Muscle layer of duodenum (tissue), 2 donors: ENCODE measurements around the gene ALDH9A1.
"Not testable (repeated sequence)": the region's sequence is repeated elsewhere in the genome, so short reads cannot be mapped to it uniquely, and the experiment has no call there.

Experiments
- H3K27ac ChIP-seq: one replicate; pipeline ENCODE4 v1.7.0; 2013; ENCODE audit warnings: mild to moderate bottlenecking, low read length
- H3K27me3 ChIP-seq: one replicate; pipeline ENCODE4 v1.7.0; 2013; ENCODE audit warnings: low read depth, mild to moderate bottlenecking, control low read depth, low read length
- H3K36me3 ChIP-seq, 2 donors: one replicate each; pipeline ENCODE4 v1.7.0; 2013; ENCODE audit warnings: low read length in 2 of 2, control low read depth in 1 of 2, mild to moderate bottlenecking in 1 of 2; ENCODE audit not compliant: insufficient read depth in 2 of 2, control insufficient read depth in 1 of 2
- H3K4me1 ChIP-seq, 2 donors: one replicate each; pipeline ENCODE4 v1.7.0; 2013; ENCODE audit warnings: low read length in 2 of 2, mild to moderate bottlenecking in 2 of 2, control low read depth in 1 of 2, moderate library complexity in 1 of 2; ENCODE audit not compliant: insufficient read depth in 2 of 2, control insufficient read depth in 1 of 2
- H3K4me3 ChIP-seq, 2 donors: one replicate each; pipeline ENCODE4 v1.7.0; 2013; ENCODE audit warnings: low read length in 2 of 2, low read depth in 1 of 2, mild to moderate bottlenecking in 1 of 2
- H3K9me3 ChIP-seq, 2 donors: one replicate each; pipeline ENCODE4 v1.7.0; 2013; ENCODE audit warnings: low read length in 2 of 2, control low read depth in 1 of 2, mild to moderate bottlenecking in 1 of 2; ENCODE audit not compliant: control insufficient read depth in 1 of 2
- donor health status: healthy.

The ALDH9A1 gene

DNA sequence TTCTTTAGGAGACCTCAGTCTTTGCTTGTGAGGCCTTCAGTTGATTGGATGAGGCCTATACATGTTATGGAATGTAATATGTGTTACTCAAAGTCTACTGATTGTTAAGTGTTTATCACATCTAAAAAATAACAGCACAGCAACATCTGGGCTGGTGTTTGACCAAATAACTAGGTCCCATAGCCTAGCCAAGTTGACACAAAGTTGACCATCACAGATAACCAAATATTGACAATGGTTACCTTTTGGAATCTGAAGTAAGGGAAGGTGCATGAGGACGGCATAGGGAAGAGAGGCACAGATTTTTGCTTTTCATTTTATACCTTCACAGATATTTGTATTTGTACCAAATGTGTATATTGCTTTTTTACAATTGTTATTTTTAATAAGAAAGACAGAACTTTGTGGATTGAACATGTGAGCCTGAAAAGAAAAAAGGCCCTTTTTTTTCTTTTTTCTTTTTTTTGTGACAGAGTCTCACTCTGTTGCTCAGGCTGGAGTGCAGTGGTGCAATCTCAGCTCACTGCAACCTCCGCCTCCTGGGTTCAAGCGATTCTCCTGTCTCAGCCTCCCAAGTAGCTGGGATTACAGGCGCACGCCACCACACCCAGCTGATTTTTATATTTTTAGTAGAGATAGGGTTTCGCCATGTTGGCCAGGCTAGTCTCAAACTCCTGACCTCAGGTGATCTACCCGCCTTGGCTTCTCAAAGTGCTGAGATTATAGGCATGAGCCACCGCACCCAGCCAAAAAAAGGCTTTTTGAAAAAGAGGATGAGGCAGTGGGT is 18.1 kb upstream of the ALDH9A1 start:
- not testable (repeated sequence) for H3K27ac ChIP-seq, H3K4me1 ChIP-seq, H3K9me3 ChIP-seq, H3K27me3 ChIP-seq, H3K36me3 ChIP-seq, H3K4me3 ChIP-seq

DNA sequence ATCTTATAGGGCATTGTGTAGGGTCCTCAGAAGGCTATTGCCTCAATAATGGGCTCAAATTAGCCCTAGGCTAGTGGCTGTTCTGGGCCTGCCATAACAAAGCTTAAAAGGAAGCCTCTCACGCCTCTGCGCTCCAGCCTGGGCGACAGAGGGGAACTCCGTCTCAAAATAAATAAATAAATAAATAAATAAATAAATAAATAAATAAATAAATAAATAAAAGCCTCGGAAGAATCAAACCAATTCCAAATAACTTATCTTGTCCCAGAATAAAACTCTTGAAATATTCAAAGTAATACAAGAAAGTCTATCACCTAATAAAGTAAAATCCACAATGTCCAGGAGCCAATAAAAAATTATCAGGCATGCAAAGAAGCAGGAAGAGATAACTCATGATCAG is 14.4 kb upstream of the ALDH9A1 start:
- no peak overlapping the region for H3K27ac ChIP-seq
- no peaks in the 10 kb centered on the region for H3K36me3 ChIP-seq
- no peaks in the 10 kb centered on the region for H3K9me3 ChIP-seq

DNA sequence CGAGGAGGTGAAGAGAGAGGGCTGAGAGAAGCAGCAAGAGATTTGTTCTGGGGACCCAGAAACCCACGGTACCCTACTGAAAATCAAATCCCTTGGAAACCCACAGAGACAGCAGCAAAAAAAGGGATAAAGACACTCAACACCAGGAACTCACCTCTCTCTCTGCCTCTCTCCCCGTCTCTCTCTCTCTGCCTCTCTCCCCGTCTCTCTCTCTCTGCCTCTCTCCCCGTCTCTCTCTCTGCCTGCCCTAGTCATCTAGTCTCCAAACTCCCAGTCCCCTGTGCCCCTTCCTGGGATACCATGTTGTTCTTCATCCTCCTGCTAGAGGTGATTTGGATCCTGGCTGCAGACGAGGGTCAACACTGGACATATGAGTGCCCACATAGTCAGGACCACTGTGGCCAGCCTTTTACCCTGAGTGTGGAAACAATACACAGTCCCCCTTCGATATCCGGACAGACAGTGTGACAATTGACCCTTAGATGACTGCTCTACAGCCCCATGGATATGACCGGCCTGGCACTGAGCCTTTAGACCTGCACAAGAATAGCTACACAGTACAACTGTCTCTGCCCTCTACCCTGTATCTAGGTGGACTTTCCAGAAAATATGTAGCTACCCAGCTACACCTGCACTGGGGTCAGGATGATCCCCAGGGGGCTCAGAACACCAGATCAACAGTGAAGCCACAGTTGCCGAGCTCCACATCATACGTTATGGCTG is 9.8 kb upstream of the ALDH9A1 start:
- Histone ChIP-seq H3K4me1 (no peaks in the 10 kb centered on the region), H3K4me3 (no peak overlapping the region), H3K27me3 (no peaks in the 10 kb centered on the region), H3K9me3 (no peaks in the 10 kb centered on the region), H3K36me3 (no peaks in the 10 kb centered on the region), H3K27ac (no peak overlapping the region)

More for the DNA sequence above, 14.4 kb upstream of the ALDH9A1 start:
- H3K4me1 ChIP-seq: no peaks in the 10 kb centered on the region
- H3K4me3 ChIP-seq: no peak overlapping the region
- H3K27me3 ChIP-seq: no peaks in the 10 kb centered on the region

DNA sequence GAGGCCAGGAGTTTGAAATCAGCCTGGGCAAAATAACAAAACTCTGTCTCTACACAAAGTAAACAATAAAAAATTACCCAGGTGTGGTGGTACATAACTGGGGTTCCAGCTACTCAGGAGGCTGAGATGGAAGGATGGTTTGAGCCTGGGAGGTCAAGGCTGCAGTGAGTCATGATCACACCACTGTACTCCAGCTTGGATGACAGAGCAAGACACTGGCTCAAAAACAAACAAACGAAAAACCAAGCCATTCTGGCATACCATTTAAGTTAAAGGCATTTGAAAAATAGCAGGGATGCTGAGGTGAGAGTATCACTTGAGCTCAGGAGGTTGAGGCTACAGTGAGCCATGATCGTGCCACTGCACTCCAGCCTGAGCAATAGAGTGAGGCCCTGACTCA is 5.3 kb upstream of the ALDH9A1 start:
- no peak overlapping the region for H3K27ac ChIP-seq
- H3K9me3 ChIP-seq: no peaks in the 10 kb centered on the region
- H3K4me1 ChIP-seq: no peaks in the 10 kb centered on the region
- H3K27me3 ChIP-seq: no peaks in the 10 kb centered on the region
- no peak overlapping the region for H3K4me3 ChIP-seq
- H3K36me3 ChIP-seq: no peaks in the 10 kb centered on the region

DNA sequence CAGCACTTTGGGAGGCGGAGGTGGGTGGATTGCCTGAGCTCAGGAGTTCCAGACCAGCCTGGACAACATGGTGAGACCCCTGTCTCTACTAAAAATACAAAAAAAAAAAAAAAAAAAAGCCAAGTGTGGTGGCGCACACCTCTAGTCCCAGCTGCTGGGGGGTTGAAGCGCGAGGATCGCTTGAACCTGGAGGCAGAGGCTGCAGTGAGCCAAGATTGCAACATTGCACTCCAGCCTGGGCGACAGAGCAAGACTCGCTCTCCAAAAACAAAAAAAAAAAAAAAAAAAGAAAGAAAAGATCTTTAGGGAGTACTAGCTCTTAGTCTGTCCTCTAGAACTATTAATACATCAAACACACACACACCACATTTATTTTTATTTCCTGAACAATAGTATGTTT is 3.6 kb upstream of the ALDH9A1 start:
- not testable (repeated sequence) for H3K27me3 ChIP-seq, H3K36me3 ChIP-seq, H3K4me3 ChIP-seq, H3K27ac ChIP-seq, H3K4me1 ChIP-seq, H3K9me3 ChIP-seq

DNA sequence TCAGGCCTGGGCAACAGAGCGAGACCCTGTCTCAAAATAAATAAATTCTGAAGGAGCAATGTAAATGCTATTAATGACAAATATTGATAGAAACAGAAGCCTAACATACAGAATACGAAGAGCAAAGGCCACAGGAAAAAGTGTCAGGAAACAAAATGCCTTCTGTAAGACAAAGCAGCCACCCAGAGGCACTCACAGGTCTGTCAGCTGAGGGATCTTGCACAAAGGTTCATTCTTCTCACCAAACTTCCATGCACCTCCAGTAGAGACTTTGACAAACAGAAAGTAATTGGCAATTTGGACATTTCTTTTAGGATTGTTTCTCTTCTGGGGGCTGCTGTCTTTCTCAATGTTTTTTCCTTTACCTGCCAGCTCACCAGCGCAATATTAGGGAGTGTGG is 1.2 kb upstream of the ALDH9A1 start:
- Histone ChIP-seq H3K27me3 (no peaks in the 10 kb centered on the region), H3K36me3 (no peaks in the 10 kb centered on the region), H3K4me3 (no peak overlapping the region), H3K4me1 (peaks cover 0 to 17% of the 10 kb centered on the region in 2 donors), H3K9me3 (no peaks in the 10 kb centered on the region), H3K27ac (no peak overlapping the region)

GRCh38 chr1:165698761-165699052 is 345 bp upstream of the ALDH9A1 start:
- Histone ChIP-seq H3K27ac (peak overlapping the region; percentile 90), H3K9me3 (no peaks in the 10 kb centered on the region), H3K36me3 (no peaks in the 10 kb centered on the region), H3K4me3 (peak overlapping the region; percentile 82 to 98), H3K27me3 (no peaks in the 10 kb centered on the region), H3K4me1 (peaks cover 0 to 17% of the 10 kb centered on the region in 2 donors)

DNA sequence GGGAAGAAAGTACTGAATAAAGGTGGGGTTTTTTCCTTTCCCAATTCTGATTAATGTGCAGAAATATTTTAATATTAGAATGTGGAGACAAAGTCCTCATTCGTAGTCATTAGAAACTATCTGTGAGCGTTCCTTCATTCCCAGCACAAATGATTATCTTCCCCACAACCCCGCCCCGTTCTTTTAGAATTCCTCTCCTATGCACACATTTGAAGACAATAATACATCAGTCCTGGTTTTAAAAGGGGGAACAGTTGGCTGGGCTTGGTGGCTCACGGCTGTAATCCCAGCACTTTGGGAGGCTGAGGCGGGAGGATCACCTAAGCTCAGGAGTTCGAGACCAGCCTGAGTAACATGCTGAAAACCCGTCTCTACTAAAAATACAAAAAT is 876 bp downstream of the ALDH9A1 start:
- H3K36me3 ChIP-seq: no peaks in the 10 kb centered on the region
- peak overlapping the region; percentile 82 to 98 for H3K4me3 ChIP-seq

DNA sequence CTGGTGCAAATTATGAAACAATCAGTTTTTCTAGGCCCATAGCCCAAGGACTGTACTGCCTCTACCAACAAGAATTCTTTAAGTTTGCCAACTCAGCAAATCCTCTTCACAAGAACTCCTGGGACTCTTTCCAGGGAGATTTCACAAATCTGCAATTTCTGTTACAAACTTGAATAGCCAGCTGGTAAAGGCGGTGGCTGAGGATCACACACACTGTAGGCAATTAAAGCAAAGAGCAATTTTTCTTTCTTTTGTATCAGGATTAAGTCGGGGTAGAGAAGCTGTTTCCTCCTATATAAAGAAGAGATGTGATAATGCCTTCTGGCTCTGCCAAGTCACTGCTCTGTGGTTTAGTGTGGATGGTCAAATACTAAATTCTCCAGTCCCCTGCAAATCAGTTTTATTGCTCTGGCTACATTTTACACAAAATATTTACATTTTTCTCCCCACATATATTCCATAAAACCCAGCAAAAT is 1.7 kb downstream of the ALDH9A1 start:
- no peaks in the 10 kb centered on the region for H3K9me3 ChIP-seq
- peak overlapping the region; percentile 35 to 82 for H3K4me3 ChIP-seq
- no peak overlapping the region for H3K27ac ChIP-seq
- peaks cover 0 to 17% of the 10 kb centered on the region in 2 donors for H3K4me1 ChIP-seq
- no peaks in the 10 kb centered on the region for H3K27me3 ChIP-seq
- no peaks in the 10 kb centered on the region for H3K36me3 ChIP-seq

More for the DNA sequence above, 876 bp downstream of the ALDH9A1 start:
- H3K27ac ChIP-seq: peak overlapping the region; percentile 92
- no peaks in the 10 kb centered on the region for H3K9me3 ChIP-seq
- peaks cover 0 to 17% of the 10 kb centered on the region in 2 donors for H3K4me1 ChIP-seq
- H3K27me3 ChIP-seq: no peaks in the 10 kb centered on the region

DNA sequence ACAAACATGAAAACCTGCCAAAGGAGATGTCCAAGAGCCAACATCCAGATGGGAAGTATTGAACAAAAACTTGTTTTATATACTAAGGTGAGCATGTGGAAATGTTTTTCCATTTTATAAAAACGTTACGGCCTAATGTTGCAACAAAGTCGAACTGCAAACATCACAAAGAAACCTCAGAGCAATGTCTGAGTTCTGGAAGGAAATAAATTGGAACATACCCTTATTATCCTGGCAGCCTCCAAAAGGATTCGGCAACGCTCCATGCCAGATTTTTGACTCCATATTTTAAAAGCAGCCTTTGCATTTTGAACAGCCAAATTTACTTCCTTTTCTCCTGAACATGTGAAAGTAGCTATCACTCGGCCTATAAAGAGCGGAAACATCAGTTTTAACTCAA is 3.3 kb downstream of the ALDH9A1 start:
- Histone ChIP-seq H3K9me3 (no peaks in the 10 kb centered on the region), H3K4me3 (no peak overlapping the region), H3K36me3 (peaks cover 0 to 7% of the 10 kb centered on the region in 2 donors), H3K27ac (no peak overlapping the region), H3K27me3 (no peaks in the 10 kb centered on the region), H3K4me1 (peaks cover 0 to 17% of the 10 kb centered on the region in 2 donors)

GRCh38 chr1:165688046-165688445 is 10.3 kb downstream of the ALDH9A1 start:
- H3K36me3 ChIP-seq: peaks cover 0 to 10% of the 10 kb centered on the region in 2 donors
- peaks cover 0 to 6% of the 10 kb centered on the region in 2 donors for H3K4me1 ChIP-seq
- no peaks in the 10 kb centered on the region for H3K27me3 ChIP-seq
- H3K9me3 ChIP-seq: no peaks in the 10 kb centered on the region
- no peak overlapping the region for H3K27ac ChIP-seq
- no peak overlapping the region for H3K4me3 ChIP-seq
